HepG2 (cell line): ENCODE measurements around the gene ZC3H18. TPM values are rescaled to one million over a fixed set of nuclear protein-coding genes. Genes with fewer than 3 reads are reported as not detected.

Source experiments
- ATAC-seq: fragments of 200-7000 bp; cut with Tn5 transposase; 3 replicates; pipeline ENCODE4 v1.9.1; 2020; ENCODE audit warnings: mild to moderate bottlenecking, moderate library complexity
- BruUV-seq: library from RNA; stranded (reverse); fragments of 400-500 nt; replicated peaks from 2 replicates; lab custom pipeline; 2021; lab: Mats Ljungman, UMichigan
- CTCF ChIA-PET: fragments of 300-600 bp; formaldehyde crosslinking; extraction: SDS; loops from one replicate; lab custom pipeline; 2021; ENCODE audit warnings: low total read pairs, inconsistent platforms, low intra/inter-chr PET ratio; lab: Yijun Ruan, JAX
- POLR2A ChIA-PET: fragments of 350-600 bp; sonication (Branson Sonifier 250); formaldehyde crosslinking; loops from one replicate; lab custom pipeline; 2020; ENCODE audit warnings: antibody characterized with exemption, inconsistent platforms; lab: Yijun Ruan, JAX
- DNase-seq: peaks from one replicate; pipeline ENCODE4 v3.0.0-alpha.2; 2015; ENCODE audit warnings: low spot score
- FAIRE-seq: peaks from 3 replicates; lab custom pipeline; 2011; peaks lifted over from hg19 to GRCh38; lab: Jason Lieb, UNC
- H2AFZ ChIP-seq: one replicate; pipeline ENCODE4 v1.6.1; 2011; ENCODE audit warnings: low read length, inconsistent platforms
- H3K27ac ChIP-seq: fragments of 300-600 bp; 3 replicates; pipeline ENCODE4 v1.8.0; 2011; ENCODE audit warnings: mixed run types, mild to moderate bottlenecking, mixed read lengths, low read length, inconsistent platforms; ENCODE audit not compliant: insufficient read depth; ENCODE audit errors: extremely low read length
- H3K27me3 ChIP-seq, 2 experiments: fragments of 200-600 bp in 1 of 2; 2 replicates in 1 of 2; 3 replicates in 1 of 2; pipeline versions ENCODE4 v1.6.0 to v1.8.0; 2011; ENCODE audit warnings: low read length in 2 of 2, mild to moderate bottlenecking in 2 of 2, moderate library complexity in 2 of 2, inconsistent platforms in 1 of 2; ENCODE audit not compliant: insufficient read depth in 2 of 2, control insufficient read depth in 1 of 2
- H3K36me3 ChIP-seq, 2 experiments: fragments of 200-600 bp in 1 of 2; replicated peaks in 1 of 2; 2 replicates in 1 of 2; 3 replicates in 1 of 2; pipeline versions ENCODE4 v1.5.1 to v1.8.0; 2011; ENCODE audit warnings: low read length in 2 of 2, inconsistent platforms in 1 of 2; ENCODE audit not compliant: insufficient read depth in 2 of 2, control insufficient read depth in 1 of 2
- H3K4me1 ChIP-seq: 2 replicates; pipeline ENCODE4 v1.5.1; 2012; ENCODE audit warnings: low read length, inconsistent platforms; ENCODE audit not compliant: insufficient read depth
- H3K4me2 ChIP-seq: 2 replicates; pipeline ENCODE4 v1.6.0; 2011; ENCODE audit warnings: low read depth, low read length, inconsistent platforms
- H3K4me3 ChIP-seq, 3 experiments: fragments of 200-600 bp in 1 of 3; sonication (generic), shearing (Covaris generic) in 1 of 3; replicated peaks in 1 of 3; 2 replicates each; pipeline ENCODE4 v1.5.1; 2011 to 2016; ENCODE audit warnings: low read length in 3 of 3, inconsistent platforms in 2 of 3, low read depth in 2 of 3, mild to moderate bottlenecking in 2 of 3, control low read depth in 1 of 3, mixed read lengths in 1 of 3; ENCODE audit not compliant: insufficient read depth in 1 of 3
- H3K79me2 ChIP-seq: one replicate; pipeline ENCODE4 v1.6.1; 2011; ENCODE audit warnings: low read length, inconsistent platforms; ENCODE audit not compliant: insufficient read depth
- H3K9ac ChIP-seq: 2 replicates; pipeline ENCODE4 v1.6.0; 2011; ENCODE audit warnings: mild to moderate bottlenecking, low read depth, low read length, inconsistent platforms; ENCODE audit not compliant: insufficient read depth
- H3K9me3 ChIP-seq: 2 replicates; pipeline ENCODE4 v1.5.1; 2012; ENCODE audit warnings: mild to moderate bottlenecking, low read length
- H4K20me1 ChIP-seq: 2 replicates; pipeline ENCODE4 v1.6.0; 2011; ENCODE audit warnings: inconsistent platforms, mild to moderate bottlenecking, low read length, moderate library complexity; ENCODE audit not compliant: insufficient read depth
- AKAP8 ChIP-seq: sonication (generic); formaldehyde crosslinking; IDR thresholded peaks from 2 replicates; pipeline ENCODE4 v1.5.1; 2020; ENCODE audit warnings: mild to moderate bottlenecking, missing genetic modification reagents
- ATAD3A ChIP-seq: sonication (generic); formaldehyde crosslinking; IDR thresholded peaks from 2 replicates; pipeline ENCODE4 v1.4.0; 2020; ENCODE audit warnings: missing genetic modification reagents
- CCAR2 ChIP-seq: fragments of 200-400 bp; formaldehyde crosslinking; optimal IDR thresholded peaks from 2 replicates; pipeline ENCODE3; 2018; ENCODE audit warnings: low read depth, mild to moderate bottlenecking, low read length, moderate library complexity
- WGBS: methylation state at CpG from one replicate; pipeline ENCODE4 v1.1.6; 2017; ENCODE audit warnings: low lambda C conversion rate; 5-methylcytosine and 5-hydroxymethylcytosine counted together
- in situ Hi-C: cut with HindIII; loops from 2 replicates; pipeline ENCODE4 v1.10.0; 2017; ENCODE audit warnings: low pct_unique_long_range_greater_than_20kb; ENCODE audit not compliant: extremely low pct_ligation_motif_present
- intact Hi-C: fragments of 100-400 bp; cut with micrococcal nuclease; formaldehyde crosslinking; loops from one replicate; pipeline ENCODE4 v1.10.0; 2022; ENCODE audit not compliant: unreplicated experiment
- polyA plus RNA-seq, 8 experiments: library from polyadenylated mRNA; depleted of rRNA in 3 of 8; stranded (reverse) in 7 of 8; unstranded in 1 of 8; fragments of >200 nt; fragmentation: Illumina TruSeq in 4 of 8; extraction: Trizol in 4 of 8; gene quantifications; 2 replicates each; pipeline versions ENCODE4 v1.2.1 to v1.2.3, GENCODE V29; 2011 to 2016; ENCODE audit warnings: low read depth in 4 of 8, missing spikeins in 1 of 8, mixed read lengths in 1 of 8; ENCODE audit not compliant: insufficient read depth in 1 of 8
- total RNA-seq, 5 experiments: library from RNA; depleted of rRNA; stranded (reverse); fragments of >200 nt; fragmentation: Illumina TruSeq; extraction: Trizol; gene quantifications; 2 replicates each; pipeline ENCODE4 v1.2.3, GENCODE V29; 2016; ENCODE audit warnings: low read depth in 1 of 5
- TF ChIP-seq, protein P1 (sequence below): sonication (generic); formaldehyde crosslinking; conservative IDR thresholded peaks from 2 replicates; pipeline ENCODE4 v1.8.0; 2022; ENCODE audit warnings: missing genetic modification reagents
- TF ChIP-seq, protein P2 (sequence below): sonication (generic); formaldehyde crosslinking; IDR thresholded peaks from 2 replicates; pipeline ENCODE4 v1.4.0; 2020; ENCODE audit warnings: missing genetic modification reagents; ENCODE audit errors: not compliant biosample characterization
- TF ChIP-seq, protein P3 (sequence below): sonication (generic); formaldehyde crosslinking; IDR thresholded peaks from 2 replicates; pipeline ENCODE4 v1.8.1; 2023; ENCODE audit warnings: mild to moderate bottlenecking, missing genetic modification reagents

Gene ZC3H18
- total and polyA plus RNA-seq, 2 of the 13 experiments (the other 11 are each of a cell fraction or from before 2014, with no cell fraction given): 11.2 to 27.4 TPM

DNA sequence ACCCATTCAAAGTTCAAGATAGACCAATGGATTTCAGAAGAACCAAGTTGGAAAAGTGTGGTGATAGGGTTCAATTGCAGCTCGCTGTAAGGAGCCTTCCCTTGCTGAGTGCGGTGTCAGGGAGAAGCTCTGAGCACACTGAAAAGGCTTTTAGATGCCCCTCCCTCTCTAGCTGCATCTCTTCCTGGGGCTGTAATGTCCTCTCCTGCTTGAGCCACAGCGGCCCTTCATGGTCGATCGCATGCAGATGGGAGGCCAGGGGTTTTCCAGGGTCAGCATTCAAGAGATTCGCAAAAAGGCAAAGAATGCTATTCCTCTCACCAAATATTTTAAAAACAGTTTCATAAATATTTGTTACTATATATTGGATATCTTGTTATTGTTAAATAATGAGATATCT lies 23.7 kb downstream of the ZC3H18 start:
- 98% methylated on average over 6 of the region's 6 CpGs for WGBS
- CTCF ChIA-PET: no interaction called here
- H3K9me3 ChIP-seq: no peaks in the 10 kb centered on the region
- POLR2A ChIA-PET: no interaction called here
- H3K4me1 ChIP-seq: peaks cover 31% of the 10 kb centered on the region
- DNase-seq: no peak
- ATAC-seq: no peak
- no peak overlapping the region for H3K9ac ChIP-seq
- intact Hi-C loops: no loop called here
- in situ Hi-C loops: no loop called here
- no peaks in the 10 kb centered on the region for H3K27me3 ChIP-seq
- peaks cover 18% of the 10 kb centered on the region for H3K79me2 ChIP-seq
- no peak overlapping the region for H3K4me3 ChIP-seq
- FAIRE-seq: no peak
- peaks cover 3% of the 10 kb centered on the region; the same call in 1 of the 2 replicates for H4K20me1 ChIP-seq
- no TSS peak for BruUV-seq
- H3K4me2 ChIP-seq: no peak overlapping the region
- H3K27ac ChIP-seq: no peak overlapping the region
- TF ChIP-seq, protein P1, sequence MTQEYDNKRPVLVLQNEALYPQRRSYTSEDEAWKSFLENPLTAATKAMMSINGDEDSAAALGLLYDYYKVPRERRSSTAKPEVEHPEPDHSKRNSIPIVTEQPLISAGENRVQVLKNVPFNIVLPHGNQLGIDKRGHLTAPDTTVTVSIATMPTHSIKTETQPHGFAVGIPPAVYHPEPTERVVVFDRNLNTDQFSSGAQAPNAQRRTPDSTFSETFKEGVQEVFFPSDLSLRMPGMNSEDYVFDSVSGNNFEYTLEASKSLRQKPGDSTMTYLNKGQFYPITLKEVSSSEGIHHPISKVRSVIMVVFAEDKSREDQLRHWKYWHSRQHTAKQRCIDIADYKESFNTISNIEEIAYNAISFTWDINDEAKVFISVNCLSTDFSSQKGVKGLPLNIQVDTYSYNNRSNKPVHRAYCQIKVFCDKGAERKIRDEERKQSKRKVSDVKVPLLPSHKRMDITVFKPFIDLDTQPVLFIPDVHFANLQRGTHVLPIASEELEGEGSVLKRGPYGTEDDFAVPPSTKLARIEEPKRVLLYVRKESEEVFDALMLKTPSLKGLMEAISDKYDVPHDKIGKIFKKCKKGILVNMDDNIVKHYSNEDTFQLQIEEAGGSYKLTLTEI (CRISPR knock-in tag): no peak
- TF ChIP-seq, protein P2, sequence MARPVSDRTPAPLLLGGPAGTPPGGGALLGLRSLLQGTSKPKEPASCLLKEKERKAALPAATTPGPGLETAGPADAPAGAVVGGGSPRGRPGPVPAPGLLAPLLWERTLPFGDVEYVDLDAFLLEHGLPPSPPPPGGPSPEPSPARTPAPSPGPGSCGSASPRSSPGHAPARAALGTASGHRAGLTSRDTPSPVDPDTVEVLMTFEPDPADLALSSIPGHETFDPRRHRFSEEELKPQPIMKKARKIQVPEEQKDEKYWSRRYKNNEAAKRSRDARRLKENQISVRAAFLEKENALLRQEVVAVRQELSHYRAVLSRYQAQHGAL (CRISPR knock-in tag): no peak
- TF ChIP-seq AKAP8 (CRISPR knock-in tag): no peak
- no peak for TF ChIP-seq ATAD3A (CRISPR knock-in tag)
- no peak for TF ChIP-seq CCAR2
- TF ChIP-seq, protein P3, sequence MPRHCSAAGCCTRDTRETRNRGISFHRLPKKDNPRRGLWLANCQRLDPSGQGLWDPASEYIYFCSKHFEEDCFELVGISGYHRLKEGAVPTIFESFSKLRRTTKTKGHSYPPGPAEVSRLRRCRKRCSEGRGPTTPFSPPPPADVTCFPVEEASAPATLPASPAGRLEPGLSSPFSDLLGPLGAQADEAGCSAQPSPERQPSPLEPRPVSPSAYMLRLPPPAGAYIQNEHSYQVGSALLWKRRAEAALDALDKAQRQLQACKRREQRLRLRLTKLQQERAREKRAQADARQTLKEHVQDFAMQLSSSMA (CRISPR knock-in tag): no peak
- no peak overlapping the region for H2AFZ ChIP-seq
- peaks cover 25 to 44% of the 10 kb centered on the region in 2 experiments for H3K36me3 ChIP-seq
